ENCODE measurements around the gene BCL3. TPM values are rescaled to one million over a fixed set of nuclear protein-coding genes. Genes with fewer than 3 reads are reported as not detected.

The BCL3 gene
- total and polyA plus RNA-seq, 2 of the 13 experiments (the other 11 are each of a cell fraction or from before 2014, with no cell fraction given): 2.3 to 4.0 TPM

DNA sequence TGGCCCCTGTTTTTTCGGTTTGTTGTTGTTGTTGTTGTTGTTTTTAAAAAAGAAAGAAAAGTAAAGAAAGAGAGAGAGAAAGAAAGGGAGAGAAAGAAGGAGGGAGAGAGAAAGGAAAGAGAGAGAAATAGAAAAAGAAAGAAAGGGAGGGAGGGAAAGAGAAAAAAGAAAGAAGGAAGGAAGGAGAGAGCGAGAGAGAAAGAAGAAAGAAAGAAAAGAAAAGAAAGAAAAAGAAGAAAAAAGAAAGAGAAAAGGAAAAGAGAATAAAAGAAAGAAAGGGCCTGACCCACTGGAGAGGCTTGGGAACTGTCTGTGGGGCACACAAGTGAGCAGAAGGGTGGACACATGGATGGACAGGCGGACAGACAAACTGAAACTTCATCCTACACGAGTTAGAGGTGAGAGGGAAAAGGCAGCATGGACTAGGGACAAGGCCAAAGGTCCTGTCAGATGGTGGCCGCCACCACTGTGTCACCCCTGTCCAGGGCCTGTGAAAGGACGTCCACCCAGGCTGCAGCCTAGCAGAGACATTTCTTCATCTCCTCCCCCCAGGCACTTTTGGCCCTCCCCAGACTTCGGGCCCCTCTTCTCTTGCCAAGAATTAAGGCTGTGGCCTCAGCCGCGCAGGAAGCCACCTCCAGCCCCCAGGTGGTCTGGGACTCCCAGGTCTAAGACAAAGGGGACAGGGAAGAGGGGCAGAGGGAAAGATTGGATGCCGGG, 51.3 kb downstream of the BCL3 start:
- H3K27ac ChIP-seq (ENCODE audit: extremely low read length, insufficient read depth, low read length): peak overlapping the region; percentile 85
- intact Hi-C loops (cut with micrococcal nuclease; ENCODE audit: unreplicated experiment) (loop anchor here (1.0 to 2.0 kb wide), 2 partner anchors 15 to 45 kb away; no protein-coding TSS in a partner anchor), in situ Hi-C loops (cut with HindIII; ENCODE audit: extremely low pct_ligation_motif_present, low pct_unique_long_range_greater_than_20kb) (loop anchor here (10.0 kb wide), 1 partner anchor 45 kb away; the partner anchor contains the start of gene NECTIN2)
- H3K27me3 ChIP-seq (ENCODE audit: control insufficient read depth in 1 of 2, insufficient read depth in 2 of 2, low read length in 2 of 2): no peaks in the 10 kb centered on the region
- H3K36me3 ChIP-seq (replicated peaks in 1 of 2; ENCODE audit: control insufficient read depth in 1 of 2, insufficient read depth in 2 of 2, low read length in 2 of 2): no peaks in the 10 kb centered on the region
- no peaks in the 10 kb centered on the region for H4K20me1 ChIP-seq (ENCODE audit: insufficient read depth, low read length)
- DNase-seq (ENCODE audit: low spot score) (peak; percentile 23), FAIRE-seq (no peak), ATAC-seq (peak; percentile 62)
- no TSS peak for BruUV-seq (replicated peaks)
- H3K79me2 ChIP-seq (ENCODE audit: insufficient read depth, low read length): no peaks in the 10 kb centered on the region
- H3K9me3 ChIP-seq (ENCODE audit: low read length): no peaks in the 10 kb centered on the region
- H3K4me1 ChIP-seq (ENCODE audit: insufficient read depth, low read length): peaks cover 71% of the 10 kb centered on the region
- no peak overlapping the region for H2AFZ ChIP-seq (ENCODE audit: low read length)
- peak overlapping the region; percentile 76 for H3K4me2 ChIP-seq (ENCODE audit: low read depth, low read length)
- peak overlapping the region in 1 of 3 experiments; percentile 60; a peak in 2 of 6 replicates for H3K4me3 ChIP-seq (replicated peaks in 1 of 3; ENCODE audit: insufficient read depth in 1 of 3, low read depth in 2 of 3, low read length in 3 of 3)
- H3K9ac ChIP-seq (ENCODE audit: insufficient read depth, low read depth, low read length): peak overlapping the region; percentile 53
- WGBS (ENCODE audit: low lambda C conversion rate): 36% methylated on average over 10 of the region's 10 CpGs
- ChIA-PET CTCF (ENCODE audit: low intra/inter-chr PET ratio, low total read pairs) (interaction anchor here (1.7 to 1.9 kb wide), 2 partner anchors 15 to 45 kb away, joined by 11 to 33 read pairs; partner anchors contain the start of gene NECTIN2), POLR2A (interaction anchor here (4.9 kb wide), 1 partner anchor 8 kb away, joined by 76 read pairs; the partner anchor contains the start of gene BCAM)
- TF ChIP-seq, protein P1, sequence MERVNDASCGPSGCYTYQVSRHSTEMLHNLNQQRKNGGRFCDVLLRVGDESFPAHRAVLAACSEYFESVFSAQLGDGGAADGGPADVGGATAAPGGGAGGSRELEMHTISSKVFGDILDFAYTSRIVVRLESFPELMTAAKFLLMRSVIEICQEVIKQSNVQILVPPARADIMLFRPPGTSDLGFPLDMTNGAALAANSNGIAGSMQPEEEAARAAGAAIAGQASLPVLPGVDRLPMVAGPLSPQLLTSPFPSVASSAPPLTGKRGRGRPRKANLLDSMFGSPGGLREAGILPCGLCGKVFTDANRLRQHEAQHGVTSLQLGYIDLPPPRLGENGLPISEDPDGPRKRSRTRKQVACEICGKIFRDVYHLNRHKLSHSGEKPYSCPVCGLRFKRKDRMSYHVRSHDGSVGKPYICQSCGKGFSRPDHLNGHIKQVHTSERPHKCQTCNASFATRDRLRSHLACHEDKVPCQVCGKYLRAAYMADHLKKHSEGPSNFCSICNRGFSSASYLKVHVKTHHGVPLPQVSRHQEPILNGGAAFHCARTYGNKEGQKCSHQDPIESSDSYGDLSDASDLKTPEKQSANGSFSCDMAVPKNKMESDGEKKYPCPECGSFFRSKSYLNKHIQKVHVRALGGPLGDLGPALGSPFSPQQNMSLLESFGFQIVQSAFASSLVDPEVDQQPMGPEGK (CRISPR knock-in tag; IDR thresholded peaks at IDR 0.05): peak; percentile 28; the same call in 1 of the 2 replicates
- TF ChIP-seq FOXA3 (CRISPR knock-in tag; IDR thresholded peaks at IDR 0.05) (no peak), HDAC2 (CRISPR knock-in tag; IDR thresholded peaks at IDR 0.05) (peak; percentile 39; the same call in 1 of the 2 replicates), ZNF251 (CRISPR knock-in tag; IDR thresholded peaks at IDR 0.05) (no peak), MXI1 (IDR thresholded peaks at IDR 0.05; ENCODE audit: borderline replicate concordance, low read depth, low read length) (peak; percentile 53; the same call in 1 of the 3 replicates), ZBTB8A (CRISPR knock-in tag; IDR thresholded peaks at IDR 0.05; ENCODE audit: borderline replicate concordance, low read depth) (no peak), NR2F6 (IDR thresholded peaks at IDR 0.05) (peak; percentile 41; the same call in 1 of the 2 replicates), NR2F6 (CRISPR knock-in tag; IDR thresholded peaks at IDR 0.05) (peak; percentile 55; the same call in 1 of the 2 replicates), ZNF83 (CRISPR knock-in tag; IDR thresholded peaks at IDR 0.05; ENCODE audit: borderline replicate concordance) (no peak), SAP130 (CRISPR knock-in tag; IDR thresholded peaks at IDR 0.05; ENCODE audit: low read depth) (peak; percentile 57), ZNF256 (CRISPR knock-in tag; conservative IDR thresholded peaks at IDR 0.05) (no peak), ZNF446 (CRISPR knock-in tag; IDR thresholded peaks at IDR 0.05) (no peak), ATRX (CRISPR knock-in tag; IDR thresholded peaks at IDR 0.05; ENCODE audit: borderline replicate concordance) (no peak), ZNF614 (CRISPR knock-in tag; IDR thresholded peaks at IDR 0.05; ENCODE audit: borderline replicate concordance) (peak; percentile 11; the same call in 1 of the 2 replicates), ZNF354B (CRISPR knock-in tag; IDR thresholded peaks at IDR 0.05) (no peak)
- TF ChIP-seq, protein P2, sequence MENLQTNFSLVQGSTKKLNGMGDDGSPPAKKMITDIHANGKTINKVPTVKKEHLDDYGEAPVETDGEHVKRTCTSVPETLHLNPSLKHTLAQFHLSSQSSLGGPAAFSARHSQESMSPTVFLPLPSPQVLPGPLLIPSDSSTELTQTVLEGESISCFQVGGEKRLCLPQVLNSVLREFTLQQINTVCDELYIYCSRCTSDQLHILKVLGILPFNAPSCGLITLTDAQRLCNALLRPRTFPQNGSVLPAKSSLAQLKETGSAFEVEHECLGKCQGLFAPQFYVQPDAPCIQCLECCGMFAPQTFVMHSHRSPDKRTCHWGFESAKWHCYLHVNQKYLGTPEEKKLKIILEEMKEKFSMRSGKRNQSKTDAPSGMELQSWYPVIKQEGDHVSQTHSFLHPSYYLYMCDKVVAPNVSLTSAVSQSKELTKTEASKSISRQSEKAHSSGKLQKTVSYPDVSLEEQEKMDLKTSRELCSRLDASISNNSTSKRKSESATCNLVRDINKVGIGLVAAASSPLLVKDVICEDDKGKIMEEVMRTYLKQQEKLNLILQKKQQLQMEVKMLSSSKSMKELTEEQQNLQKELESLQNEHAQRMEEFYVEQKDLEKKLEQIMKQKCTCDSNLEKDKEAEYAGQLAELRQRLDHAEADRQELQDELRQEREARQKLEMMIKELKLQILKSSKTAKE (CRISPR knock-in tag; IDR thresholded peaks at IDR 0.05; ENCODE audit: borderline replicate concordance): no peak
- TF ChIP-seq, protein P3, sequence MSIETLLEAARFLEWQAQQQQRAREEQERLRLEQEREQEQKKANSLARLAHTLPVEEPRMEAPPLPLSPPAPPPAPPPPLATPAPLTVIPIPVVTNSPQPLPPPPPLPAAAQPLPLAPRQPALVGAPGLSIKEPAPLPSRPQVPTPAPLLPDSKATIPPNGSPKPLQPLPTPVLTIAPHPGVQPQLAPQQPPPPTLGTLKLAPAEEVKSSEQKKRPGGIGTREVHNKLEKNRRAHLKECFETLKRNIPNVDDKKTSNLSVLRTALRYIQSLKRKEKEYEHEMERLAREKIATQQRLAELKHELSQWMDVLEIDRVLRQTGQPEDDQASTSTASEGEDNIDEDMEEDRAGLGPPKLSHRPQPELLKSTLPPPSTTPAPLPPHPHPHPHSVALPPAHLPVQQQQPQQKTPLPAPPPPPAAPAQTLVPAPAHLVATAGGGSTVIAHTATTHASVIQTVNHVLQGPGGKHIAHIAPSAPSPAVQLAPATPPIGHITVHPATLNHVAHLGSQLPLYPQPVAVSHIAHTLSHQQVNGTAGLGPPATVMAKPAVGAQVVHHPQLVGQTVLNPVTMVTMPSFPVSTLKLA (IDR thresholded peaks at IDR 0.05): peak; percentile 20; the same call in 1 of the 2 replicates
